GM12801 (cell line): ENCODE measurements around the gene MTHFS.

Experiments used
- TF ChIP-seq, protein P1 (sequence below): IDR thresholded peaks from one replicate; pipeline ENCODE4 v1.5.1; 2011; ENCODE audit warnings: control low read depth; ENCODE audit not compliant: insufficient read length; ENCODE audit errors: extremely low read depth

The MTHFS gene

DNA sequence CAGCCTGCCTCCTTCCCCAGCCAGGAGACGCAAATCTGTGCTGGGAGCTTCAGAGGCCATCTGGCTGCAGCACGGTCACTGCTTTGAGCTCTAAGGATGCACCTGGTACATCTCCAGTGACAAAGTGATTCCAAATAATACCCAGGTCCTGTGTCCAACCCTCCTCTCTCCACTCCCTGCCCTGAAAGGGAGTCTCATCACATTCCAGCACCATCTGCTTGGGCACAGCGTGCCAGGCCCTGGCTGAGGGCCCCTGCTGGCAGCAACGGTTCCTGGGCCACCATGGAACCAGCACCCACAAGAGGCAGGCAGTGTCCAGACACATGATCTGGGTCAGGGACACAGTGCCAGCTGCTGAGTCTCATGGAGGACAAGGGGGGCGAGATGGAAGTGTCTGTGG lies 81.3 kb downstream of the MTHFS start:
- TF ChIP-seq, protein P1, sequence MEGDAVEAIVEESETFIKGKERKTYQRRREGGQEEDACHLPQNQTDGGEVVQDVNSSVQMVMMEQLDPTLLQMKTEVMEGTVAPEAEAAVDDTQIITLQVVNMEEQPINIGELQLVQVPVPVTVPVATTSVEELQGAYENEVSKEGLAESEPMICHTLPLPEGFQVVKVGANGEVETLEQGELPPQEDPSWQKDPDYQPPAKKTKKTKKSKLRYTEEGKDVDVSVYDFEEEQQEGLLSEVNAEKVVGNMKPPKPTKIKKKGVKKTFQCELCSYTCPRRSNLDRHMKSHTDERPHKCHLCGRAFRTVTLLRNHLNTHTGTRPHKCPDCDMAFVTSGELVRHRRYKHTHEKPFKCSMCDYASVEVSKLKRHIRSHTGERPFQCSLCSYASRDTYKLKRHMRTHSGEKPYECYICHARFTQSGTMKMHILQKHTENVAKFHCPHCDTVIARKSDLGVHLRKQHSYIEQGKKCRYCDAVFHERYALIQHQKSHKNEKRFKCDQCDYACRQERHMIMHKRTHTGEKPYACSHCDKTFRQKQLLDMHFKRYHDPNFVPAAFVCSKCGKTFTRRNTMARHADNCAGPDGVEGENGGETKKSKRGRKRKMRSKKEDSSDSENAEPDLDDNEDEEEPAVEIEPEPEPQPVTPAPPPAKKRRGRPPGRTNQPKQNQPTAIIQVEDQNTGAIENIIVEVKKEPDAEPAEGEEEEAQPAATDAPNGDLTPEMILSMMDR, result no peak

DNA sequence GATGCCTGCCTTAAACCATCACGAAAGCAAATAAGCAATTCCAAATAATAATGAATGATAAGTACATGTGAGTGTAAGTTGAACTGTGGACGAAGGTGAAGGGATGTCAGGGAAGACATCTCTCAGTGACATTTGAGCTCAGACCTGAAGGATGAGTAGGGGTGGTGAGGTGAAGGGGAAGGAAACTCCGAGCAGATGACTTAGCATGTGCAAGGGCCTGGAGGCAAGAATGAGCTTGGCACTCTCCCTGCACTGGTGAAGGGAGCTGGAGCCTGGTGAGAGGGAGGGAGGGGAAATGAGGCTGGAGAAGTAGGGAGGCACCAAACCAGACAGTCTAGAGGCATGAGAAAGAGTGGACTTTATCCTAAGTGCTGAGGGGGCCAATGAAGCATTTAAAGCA lies 84.3 kb downstream of the MTHFS start:
- TF ChIP-seq, protein P1, result no peak

DNA sequence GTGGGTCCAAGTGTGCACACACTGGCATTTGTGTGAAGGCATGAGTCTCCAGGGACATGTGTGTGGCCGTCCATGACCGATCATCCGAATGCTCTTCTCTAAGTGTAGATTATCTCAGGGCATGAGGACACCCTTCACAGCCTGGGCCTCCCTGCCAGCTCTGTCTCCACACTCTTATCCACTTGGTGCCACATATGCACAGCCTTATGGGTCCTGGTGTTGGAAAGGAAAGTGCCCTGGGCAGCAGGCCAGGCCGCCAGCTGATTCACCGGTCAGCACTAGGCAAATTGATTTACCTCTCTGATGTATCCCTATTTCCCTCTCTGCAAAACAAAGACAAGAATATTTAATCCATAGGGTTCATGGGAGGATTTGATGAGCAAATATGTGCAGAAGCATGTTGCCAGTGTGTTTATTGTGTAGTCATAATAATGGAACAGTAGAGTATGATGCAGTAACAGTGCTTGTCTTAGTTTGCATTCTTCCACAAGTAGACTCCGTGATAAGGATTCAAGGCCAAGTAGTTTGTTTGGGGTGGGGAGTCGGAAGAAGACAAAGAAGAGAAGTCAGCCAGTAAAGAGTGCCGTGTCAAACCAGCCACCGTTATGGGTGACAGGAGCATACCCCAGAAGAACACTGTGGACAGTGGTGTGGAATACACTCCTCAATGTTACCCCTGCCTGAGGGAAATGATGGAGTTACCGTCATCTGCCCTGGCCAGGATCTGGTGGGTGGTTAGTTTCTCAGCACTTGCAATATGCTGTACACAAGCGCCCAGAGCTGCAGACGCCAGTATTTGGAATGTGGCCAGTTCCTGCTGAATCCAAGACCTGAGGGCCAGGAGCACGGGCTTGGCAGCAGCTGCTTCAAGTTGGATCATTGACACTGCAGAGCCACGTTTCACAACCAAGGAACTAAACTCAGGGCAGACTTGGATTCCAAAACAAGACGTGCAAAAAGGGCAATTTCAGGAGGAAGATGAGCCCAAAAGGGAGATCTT lies 85.1 kb downstream of the MTHFS start:
- TF ChIP-seq, protein P1, result no peak

DNA sequence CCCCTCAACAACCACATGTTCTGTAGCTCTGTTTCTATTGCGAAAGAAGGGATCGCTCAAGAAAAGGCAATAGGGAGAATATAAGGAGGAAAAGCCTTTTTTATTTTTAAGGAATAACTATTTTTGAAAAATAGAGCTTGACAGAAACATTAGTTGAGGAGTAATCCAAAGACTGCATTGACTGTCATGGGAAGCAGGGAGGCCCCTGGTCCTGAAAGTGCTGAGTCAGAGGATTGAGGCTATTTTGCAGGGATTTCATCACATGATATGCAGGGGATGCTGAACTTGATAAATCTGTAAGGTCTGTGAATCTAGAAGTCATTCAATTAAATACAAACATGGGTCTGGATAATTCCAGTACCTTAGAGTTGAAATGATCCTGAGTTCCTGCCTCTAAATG lies 92.0 kb downstream of the MTHFS start:
- TF ChIP-seq, protein P1, result no peak

DNA sequence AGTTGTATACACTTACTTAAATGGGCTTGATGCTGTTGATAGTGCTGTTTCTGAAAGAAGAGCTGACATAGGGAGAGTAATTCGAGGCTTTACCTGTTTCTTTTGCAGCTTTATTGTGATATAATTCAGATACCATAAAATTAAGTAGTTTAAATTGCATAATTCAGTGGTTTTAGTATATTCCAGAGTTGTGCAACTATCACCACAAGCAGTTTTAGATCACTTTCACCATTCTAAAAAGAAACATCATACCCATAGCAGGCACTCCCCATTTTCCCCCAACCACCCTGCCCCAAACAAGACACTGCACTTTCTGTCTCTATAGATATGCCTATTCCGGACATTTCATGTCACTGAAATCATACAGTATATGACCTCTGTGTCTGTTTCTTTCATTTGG lies 98.5 kb downstream of the MTHFS start:
- TF ChIP-seq, protein P1, result no peak
